ENCODE results near the gene C14orf180.

- TF ChIP-seq SUZ12 (IDR thresholded peaks at IDR 0.05; ENCODE audit: extremely low read depth, insufficient read depth, insufficient read length), result no peak
- no peak for TF ChIP-seq YY1 (IDR thresholded peaks at IDR 0.05; ENCODE audit: insufficient read depth, insufficient read length)
These were observed 27.5 kb upstream of the C14orf180 start for GRCh38 chr14:104551851-104552737.
